ENCODE data around the gene RCCD1.

DNA sequence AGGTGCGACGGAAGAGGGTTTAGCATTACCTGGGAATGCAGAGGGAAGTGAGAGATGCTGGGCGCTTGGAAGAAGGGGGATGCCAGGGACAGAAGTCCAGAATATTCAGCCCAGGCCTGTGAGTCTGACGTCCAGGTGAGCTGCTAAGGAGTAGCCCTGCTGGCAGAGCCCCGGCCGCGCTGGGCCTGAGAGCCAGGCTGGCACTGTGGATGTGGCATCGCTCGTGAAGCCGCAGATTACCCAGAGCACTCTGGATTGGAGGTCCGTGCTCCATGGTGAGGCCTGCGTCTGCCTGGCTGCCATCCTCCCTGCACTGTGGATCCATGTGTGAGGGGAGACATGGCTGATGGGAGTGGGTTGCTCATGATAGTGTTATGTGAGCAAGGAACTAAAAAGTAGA lies 37.1 kb upstream of the RCCD1 start:
- TF ChIP-seq CTCF (tag by site-specific recombination; IDR thresholded peaks at IDR 0.05) (no peak), ELK4 (IDR thresholded peaks at IDR 0.05; ENCODE audit: borderline replicate concordance, low read depth, low read length) (no peak), TCF7L2 (IDR thresholded peaks at IDR 0.05; ENCODE audit: borderline replicate concordance, low read depth, low read length) (no peak), ZNF138 (tag by site-specific recombination; IDR thresholded peaks at IDR 0.05; ENCODE audit: borderline replicate concordance) (no peak), ZNF561 (tag by site-specific recombination; IDR thresholded peaks at IDR 0.05; ENCODE audit: borderline replicate concordance) (no peak), TSHZ1 (tag by site-specific recombination; IDR thresholded peaks at IDR 0.05; ENCODE audit: borderline replicate concordance) (no peak), SALL2 (tag by site-specific recombination; IDR thresholded peaks at IDR 0.05; ENCODE audit: borderline replicate concordance) (no peak), ZNF623 (tag by site-specific recombination; IDR thresholded peaks at IDR 0.05) (no peak), KLF8 (tag by site-specific recombination; IDR thresholded peaks at IDR 0.05) (no peak), TRIM28 (IDR thresholded peaks at IDR 0.05; ENCODE audit: borderline replicate concordance, low read length) (no peak)
- TF ChIP-seq, protein P1, sequence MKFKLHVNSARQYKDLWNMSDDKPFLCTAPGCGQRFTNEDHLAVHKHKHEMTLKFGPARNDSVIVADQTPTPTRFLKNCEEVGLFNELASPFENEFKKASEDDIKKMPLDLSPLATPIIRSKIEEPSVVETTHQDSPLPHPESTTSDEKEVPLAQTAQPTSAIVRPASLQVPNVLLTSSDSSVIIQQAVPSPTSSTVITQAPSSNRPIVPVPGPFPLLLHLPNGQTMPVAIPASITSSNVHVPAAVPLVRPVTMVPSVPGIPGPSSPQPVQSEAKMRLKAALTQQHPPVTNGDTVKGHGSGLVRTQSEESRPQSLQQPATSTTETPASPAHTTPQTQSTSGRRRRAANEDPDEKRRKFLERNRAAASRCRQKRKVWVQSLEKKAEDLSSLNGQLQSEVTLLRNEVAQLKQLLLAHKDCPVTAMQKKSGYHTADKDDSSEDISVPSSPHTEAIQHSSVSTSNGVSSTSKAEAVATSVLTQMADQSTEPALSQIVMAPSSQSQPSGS (tag by site-specific recombination; IDR thresholded peaks at IDR 0.05; ENCODE audit: low read depth): no peak
- TF ChIP-seq, protein P2, sequence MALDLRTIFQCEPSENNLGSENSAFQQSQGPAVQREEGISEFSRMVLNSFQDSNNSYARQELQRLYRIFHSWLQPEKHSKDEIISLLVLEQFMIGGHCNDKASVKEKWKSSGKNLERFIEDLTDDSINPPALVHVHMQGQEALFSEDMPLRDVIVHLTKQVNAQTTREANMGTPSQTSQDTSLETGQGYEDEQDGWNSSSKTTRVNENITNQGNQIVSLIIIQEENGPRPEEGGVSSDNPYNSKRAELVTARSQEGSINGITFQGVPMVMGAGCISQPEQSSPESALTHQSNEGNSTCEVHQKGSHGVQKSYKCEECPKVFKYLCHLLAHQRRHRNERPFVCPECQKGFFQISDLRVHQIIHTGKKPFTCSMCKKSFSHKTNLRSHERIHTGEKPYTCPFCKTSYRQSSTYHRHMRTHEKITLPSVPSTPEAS (tag by site-specific recombination; IDR thresholded peaks at IDR 0.05): no peak

Data from HEK293 (cell line).